GM21447 (cell line): ENCODE data around the gene RYR1.
"Not testable (repeated sequence)": the region's sequence is repeated elsewhere in the genome, so short reads cannot be mapped to it uniquely, and the experiment has no call there.

ENCODE experiments used
- ATAC-seq: cut with Tn5 transposase; IDR thresholded peaks from one replicate; pipeline ENCODE4 v1.9.1; 2021; ENCODE audit not compliant: unreplicated experiment

The RYR1 gene

DNA sequence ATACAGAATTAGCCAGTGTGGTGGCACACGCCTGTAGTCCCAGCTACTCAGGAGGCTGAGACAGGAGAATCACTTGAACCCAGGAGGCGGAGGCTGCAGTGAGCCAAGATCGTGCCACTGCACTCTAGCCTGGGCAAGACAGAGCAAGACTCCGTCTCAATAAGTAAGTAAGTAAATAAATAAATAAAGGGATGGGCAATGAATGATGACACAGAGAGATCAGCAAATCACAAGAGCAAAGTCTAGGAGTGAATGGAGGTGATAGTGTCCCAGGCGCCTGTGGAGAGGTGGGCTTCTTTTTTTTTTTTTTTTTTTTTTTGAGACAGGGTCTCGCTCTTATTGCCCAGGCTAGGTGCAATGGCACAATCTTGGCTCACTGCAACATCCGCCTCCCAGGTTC, 125.4 kb downstream of the RYR1 start:
- ATAC-seq, result not testable (repeated sequence)

DNA sequence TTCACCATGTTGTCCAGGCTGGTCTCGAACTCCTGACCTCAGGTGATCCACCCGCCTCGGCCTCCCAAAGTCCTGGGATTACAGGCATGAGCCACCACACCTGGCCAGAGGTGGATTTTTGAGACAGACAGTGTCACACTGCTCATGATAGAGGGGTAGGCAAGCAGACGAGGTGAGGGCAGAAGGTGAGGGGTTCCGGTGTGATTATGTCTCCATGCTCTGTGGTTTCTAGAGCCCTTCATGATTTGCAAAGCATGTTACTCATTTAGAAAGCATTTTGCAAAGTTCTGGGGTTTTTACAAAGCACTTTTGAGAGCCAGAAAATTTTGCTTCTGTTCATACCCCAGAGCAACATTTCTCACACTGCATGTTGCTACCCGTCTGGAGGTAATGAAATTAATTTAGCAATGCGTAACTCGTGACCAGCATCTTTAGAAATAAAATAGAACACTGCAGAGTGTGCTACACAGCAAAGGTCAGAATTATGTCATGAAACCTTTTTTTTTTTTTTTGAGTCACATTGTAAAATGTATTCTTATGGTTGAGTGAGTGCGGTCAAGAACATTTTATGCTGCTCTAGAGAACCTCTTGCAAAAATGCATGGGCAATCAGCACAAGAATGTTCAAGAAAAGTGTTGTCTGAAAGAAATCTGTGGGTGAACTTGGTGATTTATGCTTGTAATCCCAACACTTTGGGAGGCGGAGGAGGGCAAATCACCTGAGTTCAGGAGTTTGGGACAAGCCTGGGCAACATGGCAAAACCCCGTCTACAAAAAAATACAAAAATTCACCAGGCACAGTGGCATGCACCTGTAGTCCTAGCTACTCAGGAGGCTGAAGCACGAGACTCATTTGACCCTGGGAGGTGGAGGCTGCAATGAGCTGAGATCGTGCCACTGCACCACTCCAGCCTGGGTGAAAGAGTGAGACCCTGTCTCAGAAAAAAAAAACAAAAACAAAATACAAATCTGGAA, 126.2 kb downstream of the RYR1 start:
- peak; percentile 75 for ATAC-seq

DNA sequence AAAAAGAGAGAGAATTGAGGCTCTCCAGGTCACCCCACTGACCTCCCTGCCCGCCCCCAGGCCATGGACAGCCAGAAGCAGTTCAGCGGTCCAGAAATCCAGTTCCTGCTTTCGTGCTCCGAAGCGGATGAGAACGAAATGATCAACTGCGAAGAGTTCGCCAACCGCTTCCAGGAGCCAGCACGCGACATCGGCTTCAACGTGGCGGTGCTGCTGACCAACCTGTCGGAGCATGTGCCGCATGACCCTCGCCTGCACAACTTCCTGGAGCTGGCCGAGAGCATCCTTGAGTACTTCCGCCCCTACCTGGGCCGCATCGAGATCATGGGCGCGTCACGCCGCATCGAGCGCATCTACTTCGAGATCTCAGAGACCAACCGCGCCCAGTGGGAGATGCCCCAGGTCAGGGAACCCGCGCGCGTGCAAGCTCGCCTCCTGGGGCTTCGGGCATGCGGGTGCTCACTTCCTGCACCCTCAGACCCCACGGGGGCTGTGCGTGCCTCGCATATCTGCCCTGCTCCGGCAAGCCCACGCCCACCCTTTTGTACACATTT, 127.6 kb downstream of the RYR1 start:
- ATAC-seq, result no peak

DNA sequence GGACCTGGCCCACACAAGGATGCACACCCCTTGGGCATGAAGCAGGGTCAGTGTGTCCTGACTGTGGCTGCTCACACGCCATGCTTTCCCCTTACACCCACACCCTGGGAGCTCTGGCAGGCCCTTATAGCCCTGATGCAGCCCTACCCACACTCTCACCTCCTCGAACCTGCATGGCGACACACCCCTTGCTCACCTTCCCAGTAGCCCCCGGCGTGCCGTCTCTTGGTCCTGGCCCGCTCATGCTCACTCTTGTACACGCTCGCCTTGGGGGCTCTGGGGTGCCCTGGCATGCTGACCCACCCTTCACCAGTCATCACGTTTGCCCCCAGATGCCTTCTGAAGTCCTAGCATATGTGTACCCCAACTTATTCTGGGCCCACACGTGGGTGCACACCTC, 128.2 kb downstream of the RYR1 start:
- ATAC-seq, result no peak

DNA sequence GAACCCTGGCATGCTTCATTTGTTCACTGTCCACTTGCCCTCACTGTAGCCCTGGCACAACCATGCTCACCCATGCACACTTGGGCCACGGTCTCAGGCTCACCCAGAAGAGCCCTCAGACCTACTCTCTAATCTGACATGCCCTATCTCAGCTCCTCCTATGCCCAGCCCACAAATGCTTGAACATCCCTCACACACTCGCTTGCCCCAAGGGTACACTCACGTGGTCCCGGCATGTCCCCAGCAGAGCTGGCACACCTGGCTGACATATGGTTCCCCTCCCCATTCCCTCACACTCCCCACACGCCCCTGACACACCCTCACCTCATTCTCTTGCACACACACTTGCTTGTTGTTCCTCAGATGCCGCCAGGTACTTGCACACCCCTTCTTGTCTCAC, 128.6 kb downstream of the RYR1 start:
- no peak for ATAC-seq

DNA sequence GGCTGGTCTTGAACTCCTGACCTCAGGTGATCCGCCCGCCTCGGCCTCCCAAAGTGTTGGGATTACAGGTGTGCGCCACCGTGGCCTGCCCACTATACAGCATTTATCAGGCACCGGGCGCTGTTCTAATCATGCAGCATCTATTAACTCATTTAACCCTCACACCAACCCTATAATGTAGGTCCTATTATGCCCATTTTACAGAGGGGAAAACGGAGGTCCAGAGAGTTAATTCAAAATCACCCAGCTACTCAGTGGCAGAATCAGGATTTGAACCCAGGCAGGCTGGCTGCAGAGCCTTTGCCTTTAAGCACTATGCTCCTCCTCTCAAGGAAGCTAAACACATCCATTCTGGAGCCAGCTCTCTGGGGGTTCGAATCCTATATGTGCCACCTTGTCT, 130.0 kb downstream of the RYR1 start:
- no peak for ATAC-seq

DNA sequence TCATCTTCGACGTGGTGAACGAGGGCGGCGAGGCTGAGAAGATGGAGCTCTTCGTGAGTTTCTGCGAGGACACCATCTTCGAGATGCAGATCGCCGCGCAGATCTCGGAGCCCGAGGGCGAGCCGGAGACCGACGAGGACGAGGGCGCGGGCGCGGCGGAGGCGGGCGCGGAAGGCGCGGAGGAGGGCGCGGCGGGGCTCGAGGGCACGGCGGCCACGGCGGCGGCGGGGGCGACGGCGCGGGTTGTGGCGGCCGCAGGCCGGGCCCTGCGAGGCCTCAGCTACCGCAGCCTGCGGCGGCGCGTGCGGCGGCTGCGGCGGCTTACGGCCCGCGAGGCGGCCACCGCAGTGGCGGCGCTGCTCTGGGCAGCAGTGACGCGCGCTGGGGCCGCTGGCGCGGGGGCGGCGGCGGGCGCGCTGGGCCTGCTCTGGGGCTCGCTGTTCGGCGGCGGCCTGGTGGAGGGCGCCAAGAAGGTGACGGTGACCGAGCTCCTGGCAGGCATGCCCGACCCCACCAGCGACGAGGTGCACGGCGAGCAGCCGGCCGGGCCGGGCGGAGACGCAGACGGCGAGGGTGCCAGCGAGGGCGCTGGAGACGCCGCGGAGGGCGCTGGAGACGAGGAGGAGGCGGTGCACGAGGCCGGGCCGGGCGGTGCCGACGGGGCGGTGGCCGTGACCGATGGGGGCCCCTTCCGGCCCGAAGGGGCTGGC, 131.6 kb downstream of the RYR1 start:
- ATAC-seq, result no peak

DNA sequence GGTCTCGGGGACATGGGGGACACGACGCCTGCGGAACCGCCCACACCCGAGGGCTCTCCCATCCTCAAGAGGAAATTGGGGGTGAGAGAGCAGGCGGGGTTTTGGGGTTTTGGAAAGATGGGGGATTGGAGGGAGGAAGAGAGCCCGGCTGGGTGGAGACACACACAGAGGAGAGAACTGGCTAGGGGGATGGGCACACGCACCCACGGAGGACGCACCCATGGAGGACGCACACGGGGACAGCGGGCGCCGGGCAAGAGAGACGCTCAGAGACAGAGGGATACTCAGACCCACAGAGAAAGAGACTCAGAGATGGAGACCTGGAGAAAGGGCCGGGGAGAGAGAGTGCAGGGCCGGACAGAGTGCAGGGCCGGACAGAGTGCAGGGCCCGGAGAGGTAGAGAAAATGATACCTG, 132.2 kb downstream of the RYR1 start:
- no peak for ATAC-seq

DNA sequence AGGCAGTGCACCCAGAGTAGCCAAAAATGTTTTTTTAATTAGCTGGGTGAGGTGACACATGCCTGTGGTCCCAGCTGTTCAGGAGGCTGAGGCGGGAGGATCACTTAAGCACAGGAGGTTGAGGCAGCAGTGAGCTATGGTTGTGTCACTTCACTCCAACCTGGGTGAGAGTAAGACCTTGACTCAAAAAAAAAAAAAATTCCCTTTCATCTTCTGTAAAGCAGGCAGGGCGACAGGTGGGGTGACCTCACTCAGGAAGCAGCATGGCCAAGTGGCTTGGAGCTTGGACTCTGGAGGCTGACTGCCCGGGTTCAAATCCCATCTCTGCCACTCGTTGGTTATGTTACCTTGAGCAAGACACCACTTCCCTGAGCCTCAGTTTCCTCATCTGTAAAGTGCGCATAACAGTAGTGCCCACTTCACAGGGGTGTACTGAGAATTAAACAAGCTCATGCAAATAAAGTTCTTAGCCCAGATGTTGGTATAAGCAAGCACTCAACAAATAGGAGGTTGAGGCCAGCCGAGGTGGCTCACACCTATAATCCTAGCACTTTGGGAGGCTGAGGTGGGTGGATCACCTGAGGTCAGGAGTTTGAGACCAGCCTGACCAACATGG, 136.0 kb downstream of the RYR1 start:
- no peak for ATAC-seq

DNA sequence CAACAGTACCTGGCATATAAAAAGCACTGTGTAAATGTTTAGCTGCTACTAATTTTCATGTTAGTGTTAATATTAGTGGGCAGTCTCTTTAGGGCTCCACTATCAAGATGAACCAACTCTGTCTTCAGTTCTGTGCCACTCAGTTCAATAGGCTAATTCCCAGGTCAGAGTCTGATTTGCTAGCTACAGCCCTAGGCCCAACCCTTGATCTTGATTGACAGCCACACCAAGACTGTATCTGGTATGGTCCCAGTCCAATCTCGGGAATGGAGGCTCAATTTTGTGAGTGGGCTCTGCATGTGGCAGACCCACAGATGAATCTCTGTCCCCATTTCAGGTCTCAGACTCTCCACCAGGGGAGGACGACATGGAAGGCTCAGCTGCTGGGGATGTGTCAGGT, 138.2 kb downstream of the RYR1 start:
- no peak for ATAC-seq

DNA sequence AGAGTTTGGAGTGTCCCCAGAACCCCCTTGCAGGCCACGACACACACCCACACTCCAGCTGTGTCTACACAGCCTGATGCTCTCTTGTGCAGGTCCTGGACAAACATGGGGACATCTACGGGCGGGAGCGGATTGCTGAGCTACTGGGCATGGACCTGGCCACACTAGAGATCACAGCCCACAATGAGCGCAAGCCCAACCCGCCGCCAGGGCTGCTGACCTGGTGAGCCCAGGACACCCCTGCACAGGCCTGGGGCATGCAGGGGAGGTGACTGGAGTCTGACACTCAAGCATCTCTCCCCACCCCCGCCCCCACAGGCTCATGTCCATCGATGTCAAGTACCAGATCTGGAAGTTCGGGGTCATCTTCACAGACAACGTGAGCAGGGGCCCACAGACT, 144.3 kb downstream of the RYR1 start:
- no peak for ATAC-seq

DNA sequence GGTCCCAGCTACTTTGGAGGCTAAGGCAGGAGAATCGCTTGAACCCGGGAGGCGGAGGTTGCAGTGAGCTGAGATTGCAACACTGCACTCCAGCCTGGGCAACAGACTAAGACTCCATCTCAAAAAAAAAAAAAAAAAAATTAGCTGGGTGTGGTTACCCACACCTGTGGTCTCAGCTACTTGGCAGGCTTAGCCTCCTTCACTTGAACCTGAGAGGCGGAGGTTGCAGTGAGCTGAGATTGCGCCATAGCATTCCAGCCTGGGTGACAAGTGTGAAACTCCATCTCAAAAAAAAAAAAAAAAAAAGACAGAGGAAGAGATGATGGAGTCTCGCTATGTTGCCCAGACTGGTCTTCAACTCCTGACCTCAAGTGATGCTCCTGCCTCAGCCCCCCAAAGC, 145.8 kb downstream of the RYR1 start:
- ATAC-seq, result not testable (repeated sequence)

DNA sequence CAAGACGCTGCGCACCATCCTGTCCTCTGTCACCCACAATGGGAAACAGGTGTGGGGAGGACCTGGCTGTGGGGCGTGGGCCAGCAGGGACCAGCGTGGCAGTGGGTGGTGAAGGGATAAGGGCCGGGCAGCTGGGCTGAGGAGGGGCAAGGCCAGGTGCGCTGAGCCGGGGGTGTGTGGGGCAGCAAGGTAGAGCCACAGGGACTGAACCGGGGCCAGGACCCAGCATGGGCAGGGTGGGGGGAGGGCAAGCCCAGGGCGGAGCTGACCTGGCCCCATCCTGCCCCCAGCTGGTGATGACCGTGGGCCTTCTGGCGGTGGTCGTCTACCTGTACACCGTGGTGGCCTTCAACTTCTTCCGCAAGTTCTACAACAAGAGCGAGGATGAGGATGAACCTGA, 146.6 kb downstream of the RYR1 start:
- no peak for ATAC-seq

DNA sequence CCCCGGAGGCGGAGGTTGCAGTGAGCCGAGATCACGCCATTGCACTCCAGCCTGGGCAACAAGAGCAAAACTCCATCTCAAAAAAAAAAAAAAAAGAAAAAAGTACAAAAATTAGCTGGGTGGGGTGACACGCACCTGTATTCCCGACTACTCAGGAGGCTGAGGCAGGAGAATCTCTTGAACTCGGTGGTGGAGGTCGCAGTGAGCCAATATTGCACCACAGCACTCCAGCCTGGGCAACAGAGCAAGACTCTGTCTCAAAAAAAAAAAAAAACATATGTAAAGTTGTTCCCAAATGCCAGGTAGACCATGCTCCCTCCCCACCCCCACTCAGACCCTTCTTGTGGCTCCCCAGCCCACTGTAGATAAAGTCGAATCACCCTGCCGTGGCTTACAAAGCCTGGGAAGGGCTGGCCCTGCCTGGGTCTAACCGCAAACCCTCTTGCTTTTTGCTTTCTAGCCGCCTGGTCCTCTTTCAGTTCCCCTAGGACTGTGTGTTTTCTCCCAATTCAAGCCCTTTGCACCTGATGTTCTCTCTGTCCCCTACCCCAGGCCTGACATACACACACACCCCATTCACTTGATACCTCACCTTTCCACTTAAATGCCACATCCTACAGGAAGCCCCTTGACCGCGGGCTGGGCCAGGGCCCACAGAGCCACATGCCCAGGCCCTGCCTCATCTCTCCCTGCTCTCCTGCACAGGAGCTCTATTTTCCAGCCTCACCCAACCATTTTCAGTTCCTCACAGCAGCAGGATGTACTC, 149.9 kb downstream of the RYR1 start:
- ATAC-seq, result peak; percentile 80

DNA sequence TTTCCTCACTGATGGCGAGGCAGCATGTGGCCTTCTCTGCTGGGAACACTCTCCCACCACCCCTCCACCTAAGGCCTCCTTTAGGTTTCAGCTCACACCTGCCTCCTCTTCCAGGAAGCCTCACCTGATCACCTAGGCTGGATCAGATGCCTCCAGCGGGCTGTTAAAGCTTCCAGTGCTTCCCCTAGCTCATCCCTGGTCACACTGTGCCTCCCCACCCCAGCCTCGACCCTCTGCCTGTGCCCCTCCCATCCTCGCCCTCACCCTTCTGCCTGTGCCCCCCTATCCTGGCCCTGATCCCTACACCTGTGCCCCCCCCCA, 150.5 kb downstream of the RYR1 start:
- no peak for ATAC-seq

DNA sequence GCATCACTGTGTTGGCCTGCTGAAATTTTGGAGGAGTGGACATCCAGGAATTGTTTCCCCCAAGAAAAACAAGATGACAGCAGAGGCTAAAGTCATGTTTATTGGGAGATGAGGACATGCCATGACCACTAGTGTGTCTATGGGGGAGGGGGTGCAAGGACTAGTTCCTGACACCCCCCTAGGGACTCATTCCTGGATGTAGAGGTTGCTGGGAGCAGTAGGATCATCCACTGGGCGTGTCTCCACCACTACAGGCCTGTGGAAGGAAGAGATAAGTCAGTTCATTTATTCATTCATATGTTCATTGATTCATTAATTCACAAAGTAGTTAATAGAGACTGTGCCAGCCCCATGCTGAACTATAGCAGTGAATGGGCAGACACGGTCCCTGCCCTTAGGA, 154.1 kb downstream of the RYR1 start:
- no peak for ATAC-seq

DNA sequence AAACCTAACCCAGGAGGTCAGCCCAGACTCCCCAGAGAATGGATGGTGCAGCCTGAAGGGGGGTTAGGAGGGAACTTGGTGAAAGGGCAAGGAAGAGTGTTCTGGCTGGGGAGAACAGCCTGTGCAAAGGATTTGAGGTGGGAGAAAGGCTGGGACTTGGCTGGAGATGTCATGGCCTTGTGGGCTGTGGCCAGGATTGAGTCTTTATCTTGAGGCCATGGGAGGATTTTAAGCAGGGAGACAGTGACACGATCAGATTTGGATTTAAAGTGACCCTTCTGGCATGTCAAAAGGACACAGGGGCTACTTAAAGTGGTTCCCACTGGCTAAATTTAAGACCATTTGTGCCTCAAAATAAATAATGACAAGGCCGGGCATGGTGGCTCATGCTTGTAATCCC, 154.6 kb downstream of the RYR1 start:
- ATAC-seq, result no peak

DNA sequence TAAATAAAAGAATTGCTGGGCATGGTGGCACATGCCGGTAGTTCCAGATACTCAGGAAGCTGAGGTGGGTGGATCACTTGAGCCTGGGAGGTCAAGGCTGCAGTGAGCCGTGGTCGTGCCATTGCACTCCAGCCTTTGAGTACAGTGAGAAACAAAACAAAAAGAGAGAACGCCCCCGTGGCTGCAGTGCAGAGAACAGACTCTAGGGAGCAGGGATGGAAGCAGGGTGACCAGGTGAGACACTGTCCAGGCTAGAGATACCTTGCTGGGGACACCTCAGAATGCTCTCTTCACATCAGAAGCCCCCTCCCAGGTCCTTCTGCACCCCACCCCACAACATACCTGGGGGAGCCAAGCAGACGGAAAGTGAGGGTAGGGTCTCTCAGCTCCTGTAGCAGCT, 159.4 kb downstream of the RYR1 start:
- ATAC-seq, result no peak

DNA sequence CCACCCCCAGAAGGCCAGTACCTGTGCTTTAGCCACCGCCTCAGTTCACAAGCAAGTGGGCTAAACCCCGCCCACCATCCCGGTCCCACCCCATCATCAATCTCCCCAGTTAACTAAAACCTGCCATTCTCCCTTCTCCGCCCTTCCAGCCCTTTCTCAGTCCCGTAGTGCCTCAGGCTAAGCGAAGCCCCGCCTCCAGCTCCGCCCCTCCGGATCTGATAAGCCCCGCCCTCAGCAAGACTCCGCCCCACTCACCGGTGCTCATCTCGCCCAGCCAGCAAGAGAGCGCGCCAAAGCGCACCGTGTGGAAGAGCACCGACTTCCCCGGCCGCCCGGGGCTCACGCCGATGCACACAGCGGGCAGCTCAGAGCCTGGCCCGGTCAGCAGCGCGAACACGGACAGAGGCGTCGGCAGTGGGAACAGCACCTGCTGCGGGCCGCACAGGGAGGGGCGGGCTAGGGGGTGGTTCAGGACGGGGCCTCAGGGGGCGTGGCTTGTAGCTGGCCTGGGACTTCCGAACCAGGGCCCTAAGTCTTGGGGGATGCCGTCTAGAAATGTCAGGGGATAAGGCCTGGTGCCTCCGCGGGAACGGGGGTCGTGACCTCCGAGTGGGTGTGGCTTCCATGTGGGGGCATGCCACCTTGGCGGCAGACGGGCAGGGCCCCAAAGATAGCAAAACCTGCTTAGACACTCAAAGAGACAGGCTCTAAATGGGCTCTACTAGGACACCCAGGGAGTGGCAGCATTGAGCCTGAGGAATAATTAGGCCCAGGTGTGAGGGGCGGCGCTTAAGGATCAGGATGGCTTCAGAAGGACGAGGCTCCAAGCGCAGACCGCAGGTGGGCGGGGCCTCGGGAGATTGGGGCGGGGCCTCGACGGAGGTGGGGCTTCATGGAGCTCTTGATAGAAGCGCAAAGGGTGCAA, 162.8 kb downstream of the RYR1 start:
- no peak for ATAC-seq

DNA sequence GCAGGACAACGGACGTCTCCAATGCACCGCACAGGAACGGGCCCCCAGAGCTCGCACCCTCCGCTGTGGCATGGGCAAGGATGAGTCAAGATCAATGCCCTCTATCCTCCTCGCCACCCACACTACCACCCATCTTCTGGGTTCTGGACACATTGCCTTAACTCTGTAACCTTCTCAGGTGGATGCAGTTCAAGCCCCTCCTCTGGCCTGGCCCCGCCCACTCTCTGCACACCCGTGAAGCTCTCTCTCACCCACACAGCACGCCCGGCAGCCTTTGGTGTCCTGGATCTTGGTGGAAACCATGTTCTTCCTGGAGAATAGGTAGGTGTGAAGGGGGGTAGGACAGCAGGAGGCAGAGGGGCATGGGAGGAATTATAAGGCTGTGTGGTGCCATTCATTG, 163.6 kb downstream of the RYR1 start:
- ATAC-seq, result no peak
